ENCODE results near the gene RNF212. TPM values are rescaled to one million over a fixed set of nuclear protein-coding genes. Genes with fewer than 3 reads are reported as not detected.

Gene RNF212
- total RNA-seq, 1 donor from 2014 or later: not detected

GRCh38 chr4:1154126-1154522 is 40.8 kb upstream of the RNF212 start:
- Histone ChIP-seq H3K36me3 (no peaks in the 10 kb centered on the region), H3K27me3 (no peaks in the 10 kb centered on the region), H3K9me3 (peaks cover 0 to 10% of the 10 kb centered on the region in 2 donors), H3K4me3 (peak overlapping the region in 1 of 2 donors; percentile 48), H3K27ac (peak overlapping the region; percentile 60 to 77), H3K4me1 (peaks cover 9 to 12% of the 10 kb centered on the region in 2 donors)
- intact Hi-C loops (cut with DNase I): loop anchor here (1.0 to 10.0 kb wide), 3 partner anchors 39 to 219 kb away; partner anchors contain the start of genes CTBP1, GAK and TMEM175
- no peak for DNase-seq (ENCODE audit: low spot score in 2 of 2)
- no peak for TF ChIP-seq CTCF (IDR thresholded peaks at IDR 0.05)

GRCh38 chr4:1153567-1154090 is 40.3 kb upstream of the RNF212 start:
- intact Hi-C loops (cut with DNase I): loop anchor here (1.0 to 10.0 kb wide), 3 partner anchors 39 to 219 kb away; partner anchors contain the start of genes CTBP1, GAK and TMEM175
- Histone ChIP-seq H3K4me3 (no peak overlapping the region), H3K9me3 (peaks cover 0 to 10% of the 10 kb centered on the region in 2 donors), H3K27ac (peak overlapping the region; percentile 60 to 77), H3K27me3 (no peaks in the 10 kb centered on the region), H3K4me1 (peaks cover 9 to 12% of the 10 kb centered on the region in 2 donors), H3K36me3 (no peaks in the 10 kb centered on the region)
- no peak for TF ChIP-seq CTCF (IDR thresholded peaks at IDR 0.05)
- DNase-seq (ENCODE audit: low spot score in 2 of 2): no peak

- no peaks in the 10 kb centered on the region for H3K27me3 ChIP-seq
- no peak overlapping the region for H3K4me3 ChIP-seq
- H3K36me3 ChIP-seq: no peaks in the 10 kb centered on the region
- peaks cover 9 to 12% of the 10 kb centered on the region in 2 donors for H3K4me1 ChIP-seq
- H3K27ac ChIP-seq: no peak overlapping the region
- H3K9me3 ChIP-seq: peaks cover 0 to under 1% of the 10 kb centered on the region in 2 donors
- DNase-seq (ENCODE audit: low spot score in 2 of 2): no peak
- intact Hi-C loops (cut with DNase I): loop anchor here (10.0 kb wide), 1 partner anchor 217 kb away; the partner anchor contains the start of genes GAK and TMEM175
- no peak for TF ChIP-seq CTCF (IDR thresholded peaks at IDR 0.05)
Observed at GRCh38 chr4:1152290-1152689, 38.9 kb upstream of the RNF212 start.

GRCh38 chr4:1151541-1151940 is 38.2 kb upstream of the RNF212 start:
- no peak overlapping the region for H3K27ac ChIP-seq
- intact Hi-C loops (cut with DNase I): loop anchor here (10.0 kb wide), 1 partner anchor 217 kb away; the partner anchor contains the start of genes GAK and TMEM175
- H3K4me1 ChIP-seq: peaks cover 9 to 12% of the 10 kb centered on the region in 2 donors
- no peak for TF ChIP-seq CTCF (IDR thresholded peaks at IDR 0.05)
- H3K36me3 ChIP-seq: no peaks in the 10 kb centered on the region
- DNase-seq (ENCODE audit: low spot score in 2 of 2): no peak
- no peaks in the 10 kb centered on the region for H3K27me3 ChIP-seq
- H3K9me3 ChIP-seq: no peaks in the 10 kb centered on the region
- H3K4me3 ChIP-seq: no peak overlapping the region

- Histone ChIP-seq H3K4me3 (no peak overlapping the region), H3K9me3 (no peaks in the 10 kb centered on the region), H3K27ac (no peak overlapping the region), H3K27me3 (no peaks in the 10 kb centered on the region), H3K36me3 (no peaks in the 10 kb centered on the region), H3K4me1 (peaks cover 9 to 12% of the 10 kb centered on the region in 2 donors)
- intact Hi-C loops (cut with DNase I): loop anchor here (10.0 kb wide), 1 partner anchor 216 kb away; the partner anchor contains the start of genes GAK and TMEM175
- TF ChIP-seq CTCF (IDR thresholded peaks at IDR 0.05): no peak
- no peak for DNase-seq (ENCODE audit: low spot score in 2 of 2)
Observed at GRCh38 chr4:1150875-1151274, 37.5 kb upstream of the RNF212 start.
